ENCODE data around the gene RPH3AL.
"Not testable (repeated sequence)": the region's sequence is repeated elsewhere in the genome, so short reads cannot be mapped to it uniquely, and the experiment has no call there.

Gene RPH3AL

DNA sequence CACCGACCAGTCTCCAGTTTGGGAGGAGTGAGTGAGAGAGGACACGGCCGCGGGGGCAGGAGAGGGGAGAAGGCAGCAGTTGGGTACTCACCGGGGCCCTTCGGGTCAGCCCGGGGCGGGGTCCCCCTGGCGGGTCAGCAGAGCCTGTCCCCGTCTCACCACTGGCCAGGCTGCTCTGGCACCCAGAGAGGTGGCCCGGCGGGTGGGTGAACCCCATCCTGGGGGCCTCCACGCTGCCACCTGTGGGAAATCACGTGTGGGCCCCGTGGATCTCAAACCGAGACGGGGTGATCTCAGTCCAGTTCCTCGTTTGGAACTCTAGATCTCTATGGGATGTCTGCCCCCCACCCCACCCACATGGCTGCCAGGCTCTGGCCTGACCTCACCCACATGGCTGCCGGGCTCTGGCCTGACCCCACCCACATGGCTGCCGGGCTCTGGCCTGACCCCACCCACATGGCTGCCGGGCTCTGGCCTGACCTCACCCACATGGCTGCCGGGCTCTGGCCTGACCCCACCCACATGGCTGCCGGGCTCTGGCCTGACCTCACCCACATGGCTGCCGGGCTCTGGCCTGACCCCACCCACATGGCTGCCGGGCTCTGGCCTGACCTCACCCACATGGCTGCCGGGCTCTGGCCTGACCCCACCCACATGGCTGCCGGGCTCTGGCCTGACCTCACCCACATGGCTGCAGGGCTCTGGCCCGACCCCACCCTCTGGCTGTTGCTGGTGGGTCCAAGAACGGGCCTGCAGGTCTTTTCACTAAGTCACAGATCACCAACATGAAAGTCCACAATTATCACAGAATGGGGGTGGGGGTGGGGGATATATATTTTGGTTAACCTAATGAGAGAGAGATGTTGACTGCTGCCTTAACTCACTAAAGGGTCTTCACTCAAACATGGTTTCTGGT is 136.8 kb downstream of the RPH3AL start:
- DNase-seq: not testable (repeated sequence)

DNA sequence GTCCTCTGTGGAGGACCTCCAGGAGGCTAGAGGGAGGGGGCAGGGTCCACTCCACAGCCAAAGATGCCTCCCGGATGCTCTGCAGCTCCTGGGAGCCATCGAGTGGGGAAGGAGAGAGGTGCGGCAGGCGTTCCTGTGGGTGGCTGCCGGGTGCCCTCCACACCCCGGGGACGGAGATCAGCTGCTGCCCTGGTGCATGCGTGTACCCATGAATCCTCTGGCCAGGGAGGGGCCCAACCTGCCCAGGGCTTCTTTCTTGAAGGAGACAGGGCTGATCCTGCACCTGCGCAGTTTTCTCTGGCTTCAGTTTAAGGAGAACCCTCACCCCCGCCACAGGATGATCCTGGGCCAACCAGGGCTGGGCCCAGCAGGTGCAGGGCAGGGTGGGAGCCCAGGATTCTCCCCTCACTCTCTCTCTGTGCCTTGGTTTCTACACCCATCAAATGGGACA is 137.7 kb downstream of the RPH3AL start:
- no peak for DNase-seq

GRCh38 chr17:213286-214105 is 139.1 kb downstream of the RPH3AL start:
- DNase-seq: no peak

- DNase-seq: no peak
Measured at GRCh38 chr17:210402-210801, 142.2 kb downstream of the RPH3AL start.

GRCh38 chr17:208429-208828 is 144.2 kb downstream of the RPH3AL start:
- DNase-seq: no peak

DNA sequence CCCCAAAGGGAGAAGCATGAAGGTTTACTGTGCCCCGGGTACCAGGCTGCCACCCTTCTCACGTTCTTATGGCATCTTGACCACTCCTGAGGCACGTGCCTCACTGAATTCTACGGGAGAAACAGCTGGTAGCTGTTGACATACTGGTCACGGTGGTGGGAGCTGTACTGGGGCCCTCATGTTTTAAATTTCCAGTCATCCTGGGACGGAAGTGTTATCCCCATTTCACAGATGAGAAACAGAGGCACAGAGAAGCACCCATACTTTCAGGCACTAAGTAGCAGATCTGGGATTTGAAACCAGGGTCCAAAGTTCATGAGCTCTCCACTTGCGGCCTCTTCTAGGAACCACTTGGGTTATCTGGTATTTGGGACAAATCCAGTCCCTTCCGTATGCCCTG is 144.8 kb downstream of the RPH3AL start:
- no peak for DNase-seq

GRCh38 chr17:206941-207560 is 145.6 kb downstream of the RPH3AL start:
- no peak for DNase-seq

DNA sequence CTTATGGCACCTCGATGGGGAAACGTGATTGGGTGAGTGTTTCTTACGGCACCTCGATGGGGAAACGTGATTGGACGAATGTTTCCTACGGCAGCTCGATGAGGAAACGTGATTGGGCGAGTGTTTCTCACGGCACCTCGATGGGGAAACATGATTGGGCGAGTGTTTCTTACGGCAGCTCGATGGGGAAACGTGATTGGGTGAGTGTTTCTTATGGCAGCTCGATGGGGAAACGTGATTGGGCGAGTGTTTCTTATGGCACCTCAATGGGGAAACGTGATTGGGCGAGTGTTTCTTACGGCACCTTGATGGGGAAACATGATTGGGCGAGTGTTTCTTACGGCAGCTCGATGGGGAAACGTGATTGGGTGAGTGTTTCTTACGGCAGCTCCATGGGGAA is 146.1 kb downstream of the RPH3AL start:
- DNase-seq: not testable (repeated sequence)

DNA sequence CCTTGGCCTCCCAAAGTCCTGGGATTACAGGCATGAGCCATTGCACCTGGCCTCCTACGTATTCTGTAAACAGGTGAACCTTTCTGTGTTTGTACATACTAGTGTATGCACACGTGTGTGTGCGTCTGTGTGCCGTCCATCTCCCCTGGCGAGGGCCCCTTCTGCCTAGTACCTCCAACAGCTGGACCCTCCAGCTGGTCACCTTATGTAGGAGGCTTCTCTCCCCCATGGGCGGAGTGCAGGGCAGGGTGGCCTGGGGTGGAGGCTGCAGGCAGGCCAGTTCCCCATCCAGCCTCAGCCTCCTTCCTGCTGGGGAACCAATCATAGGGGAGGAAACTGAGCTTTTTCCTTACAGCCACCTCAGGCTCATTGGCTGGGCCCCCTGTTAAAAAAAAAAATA is 146.8 kb downstream of the RPH3AL start:
- DNase-seq: no peak

DNA sequence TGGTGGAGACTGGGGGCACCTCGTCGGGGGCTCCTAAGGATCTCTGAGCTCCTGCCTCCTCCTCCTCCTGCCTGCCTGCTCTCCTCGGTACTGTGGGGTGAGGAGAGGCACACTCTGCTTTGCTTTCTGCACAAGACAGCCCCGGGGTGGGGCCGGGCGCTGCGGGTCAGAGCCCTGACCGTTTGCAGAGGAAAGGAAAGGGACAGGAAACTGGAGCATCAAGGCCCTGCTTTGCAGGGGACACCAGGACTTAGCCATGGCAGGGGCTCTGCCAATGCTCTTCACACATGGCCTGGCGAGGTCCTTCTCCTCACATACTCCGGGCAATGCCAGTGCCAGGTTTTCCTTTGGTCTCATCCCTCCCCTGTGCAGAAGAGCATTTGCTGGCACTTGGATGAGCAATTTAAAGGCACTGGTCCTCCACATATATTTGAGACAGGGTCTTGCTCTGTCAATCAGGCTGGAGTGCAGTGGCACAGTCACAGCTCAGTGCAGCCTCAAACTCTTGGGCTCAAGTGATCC is 147.4 kb downstream of the RPH3AL start:
- DNase-seq: no peak

DNA sequence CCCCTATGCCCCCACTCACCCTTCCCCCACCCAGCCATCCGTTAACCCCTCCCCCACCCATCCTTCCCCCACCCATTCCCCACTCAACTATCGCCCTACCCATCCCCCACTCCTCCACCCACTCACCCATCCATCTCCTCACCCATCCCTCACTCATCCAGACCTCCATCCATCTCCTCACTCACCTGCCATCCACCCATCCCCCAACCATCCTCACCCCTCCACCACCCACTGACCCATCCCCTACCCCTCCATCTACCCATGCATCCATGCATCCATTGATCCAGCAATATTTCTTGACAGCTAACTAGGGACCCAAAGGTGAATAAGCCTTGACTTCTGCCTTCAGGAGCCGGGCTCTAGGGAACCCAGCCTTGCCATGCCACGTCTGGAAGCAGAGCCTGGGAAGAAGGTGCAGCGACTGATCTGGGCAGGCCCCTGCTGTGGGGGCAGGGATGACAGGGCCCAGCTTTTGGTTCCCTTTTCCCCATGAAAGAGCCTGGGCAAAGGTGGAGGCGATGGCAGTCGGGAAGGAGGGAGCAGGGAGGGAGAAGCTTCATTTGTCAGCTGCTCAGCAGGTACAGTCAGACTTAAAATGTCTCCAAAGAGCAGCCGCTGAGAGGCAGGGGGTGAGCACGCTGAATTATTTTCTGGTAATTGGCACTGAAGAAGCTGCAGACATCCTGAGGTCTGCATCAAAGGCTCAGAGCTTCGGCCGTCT is 148.0 kb downstream of the RPH3AL start:
- DNase-seq: no peak

DNA sequence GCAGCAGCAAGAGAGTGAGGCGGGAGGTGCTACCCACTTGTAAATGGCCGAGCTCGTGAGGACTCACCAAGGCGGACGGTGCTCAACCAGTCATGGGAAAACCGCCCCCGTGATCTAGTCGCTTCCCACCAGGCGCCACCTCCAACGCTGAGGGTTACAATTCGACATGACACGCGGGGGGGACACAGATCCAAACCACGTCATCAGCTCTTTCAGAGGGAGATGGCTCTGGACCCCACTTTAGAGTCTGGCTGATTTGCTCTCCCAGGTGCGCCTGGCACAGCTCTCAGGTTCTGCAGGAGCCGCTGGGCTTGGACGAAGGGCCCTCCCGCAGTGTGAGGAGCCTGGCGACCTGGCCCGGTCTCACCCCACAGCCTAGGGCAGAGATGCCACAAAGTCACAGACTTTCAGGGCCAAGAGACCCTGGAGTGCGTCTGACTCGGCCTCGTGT is 150.1 kb downstream of the RPH3AL start:
- no peak for DNase-seq

- DNase-seq: not testable (repeated sequence)
Measured at GRCh38 chr17:201736-202135, 150.9 kb downstream of the RPH3AL start.

GRCh38 chr17:201257-201656 is 151.3 kb downstream of the RPH3AL start:
- not testable (repeated sequence) for DNase-seq

- DNase-seq: no peak
Measured at GRCh38 chr17:200586-200985, 152.0 kb downstream of the RPH3AL start.

GRCh38 chr17:199806-200545 is 152.6 kb downstream of the RPH3AL start:
- no peak for DNase-seq

DNA sequence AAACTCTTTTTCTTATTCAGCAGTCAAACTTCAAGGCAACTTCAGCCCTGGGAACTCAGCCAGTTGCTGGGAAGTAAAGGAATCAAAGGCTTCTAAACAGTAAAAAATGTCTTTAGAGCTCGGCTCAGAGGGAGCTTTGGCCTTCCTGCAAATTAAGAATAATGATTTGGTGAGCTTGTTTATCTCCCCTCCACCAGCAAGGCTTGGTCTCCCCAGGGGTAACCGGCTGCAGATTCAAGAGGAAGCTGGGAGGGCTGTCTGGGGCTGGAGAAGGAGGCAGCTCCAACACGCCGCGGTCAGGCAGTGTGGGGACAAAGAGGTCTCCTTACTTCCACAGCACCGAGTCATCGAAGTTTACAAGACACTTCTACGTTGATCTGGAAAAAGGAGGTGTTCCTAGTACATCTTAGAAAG is 153.4 kb downstream of the RPH3AL start:
- DNase-seq: no peak

- not testable (repeated sequence) for DNase-seq
Measured at GRCh38 chr17:198225-198624, 154.4 kb downstream of the RPH3AL start.

GRCh38 chr17:197352-197751 is 155.3 kb downstream of the RPH3AL start:
- no peak for DNase-seq

- DNase-seq: no peak
Measured at GRCh38 chr17:194828-195602, 157.6 kb downstream of the RPH3AL start.
